HCT116 (cell line): ENCODE results near the gene GLRX. TPM values are rescaled to one million over a fixed set of nuclear protein-coding genes. Genes with fewer than 3 reads are reported as not detected.

Experiments used
- ATAC-seq: fragments of 200-7000 bp; cut with Tn5 transposase; 2 replicates; pipeline ENCODE4 v1.9.1; 2020; ENCODE audit warnings: mild to moderate bottlenecking, moderate library complexity
- BruUV-seq: library from RNA; stranded (reverse); fragments of 400-500 nt; replicated peaks from 2 replicates; lab custom pipeline; 2021; lab: Mats Ljungman, UMichigan
- CTCF ChIA-PET: fragments of 300-600 bp; sonication (Branson Sonifier 250); formaldehyde crosslinking; loops from one replicate; lab custom pipeline; 2021; ENCODE audit warnings: antibody characterized with exemption; lab: Charles Lee
- POLR2A ChIA-PET: fragments of 300-600, 350-600 bp; sonication (Branson Sonifier 250); formaldehyde crosslinking; loops from one replicate; lab custom pipeline; 2021; ENCODE audit warnings: antibody characterized with exemption; lab: Charles Lee
- RAD21 ChIA-PET, 2 experiments: fragments of 300-600 bp; sonication (Branson Sonifier 250); formaldehyde crosslinking; loops; one replicate each; lab custom pipeline; 2023; ENCODE audit warnings: low total read pairs in 2 of 2; ENCODE audit not compliant: uncharacterized antibody in 2 of 2, unreplicated experiment in 2 of 2, low non-redundant PET in 1 of 2; lab: Charles Lee
- DNase-seq: peaks from one replicate; pipeline ENCODE4 v3.0.0-alpha.2; 2010; ENCODE audit warnings: low read depth, low spot score
- H2AFZ ChIP-seq: fragments of 200-600 bp; shearing (Covaris generic), sonication (generic); 2 replicates; pipeline ENCODE4 v1.6.1; 2017; ENCODE audit warnings: low read depth, mixed run types, mixed read lengths, antibody characterized with exemption, low read length; ENCODE audit not compliant: poor library complexity, severe bottlenecking
- H3K27ac ChIP-seq: 2 replicates; pipeline ENCODE4 v1.5.1; 2012; ENCODE audit warnings: low read depth, low read length
- H3K27me3 ChIP-seq: fragments of 200-600 bp; sonication (generic); 2 replicates; pipeline ENCODE4 v1.6.1; 2016; ENCODE audit warnings: mixed run types, low read length, mixed read lengths; ENCODE audit not compliant: insufficient read depth
- H3K36me3 ChIP-seq, 2 experiments: fragments of 200-500 bp in 1 of 2; fragments of 200-600 bp in 1 of 2; sonication (Bioruptor generic) in 1 of 2; sonication (generic) in 1 of 2; 2 replicates each; pipeline versions ENCODE4 v1.5.1 to v1.6.1; 2014 to 2016; ENCODE audit warnings: low read length in 2 of 2, inconsistent platforms in 1 of 2, mixed read lengths in 1 of 2, mixed run types in 1 of 2; ENCODE audit not compliant: insufficient read depth in 2 of 2, control insufficient read depth in 1 of 2
- H3K4me1 ChIP-seq, 2 experiments: fragments of 200-600 bp in 1 of 2; sonication (generic) in 1 of 2; 2 replicates each; pipeline versions ENCODE4 v1.5.1 to v1.6.1; 2012 to 2017; ENCODE audit warnings: low read length in 2 of 2, inconsistent platforms in 1 of 2, mild to moderate bottlenecking in 1 of 2, mixed read lengths in 1 of 2, mixed run types in 1 of 2, moderate library complexity in 1 of 2; ENCODE audit not compliant: insufficient read depth in 2 of 2, control insufficient read depth in 1 of 2
- H3K4me2 ChIP-seq: fragments of 200-600 bp; sonication (generic); 2 replicates; pipeline ENCODE4 v1.6.1; 2017; ENCODE audit warnings: mixed run types, low read length, mixed read lengths
- H3K4me3 ChIP-seq, 2 experiments: fragments of 200-600 bp in 1 of 2; sonication (generic) in 1 of 2; replicated peaks in 1 of 2; 2 replicates each; pipeline ENCODE4 v1.5.1; 2011 to 2016; ENCODE audit warnings: low read length in 2 of 2, control low read depth in 1 of 2, low read depth in 1 of 2, mild to moderate bottlenecking in 1 of 2, mixed read lengths in 1 of 2, mixed run types in 1 of 2
- H3K79me2 ChIP-seq: fragments of 200-600 bp; sonication (generic); 2 replicates; pipeline ENCODE4 v1.6.1; 2017; ENCODE audit warnings: mild to moderate bottlenecking, mixed run types, low read length, moderate library complexity, mixed read lengths; ENCODE audit not compliant: insufficient read depth
- H3K9ac ChIP-seq: fragments of 200-600 bp; sonication (generic); 2 replicates; pipeline ENCODE4 v1.6.1; 2016; ENCODE audit warnings: low read length, mixed read lengths
- H3K9me2 ChIP-seq: fragments of 200-600 bp; sonication (generic), shearing (Covaris generic); 2 replicates; pipeline ENCODE4 v1.6.1; 2017; ENCODE audit warnings: mixed run types, mild to moderate bottlenecking, moderate library complexity; ENCODE audit not compliant: insufficient read depth
- H3K9me3 ChIP-seq, 2 experiments: fragments of 200-500 bp in 1 of 2; fragments of 200-600 bp in 1 of 2; sonication (Bioruptor generic) in 1 of 2; sonication (generic) in 1 of 2; 2 replicates each; pipeline ENCODE4 v1.6.1; 2014 to 2017; ENCODE audit warnings: low read length in 2 of 2, mixed read lengths in 2 of 2, inconsistent platforms in 1 of 2, low read depth in 1 of 2, mild to moderate bottlenecking in 1 of 2, mixed run types in 1 of 2, moderate library complexity in 1 of 2; ENCODE audit not compliant: control insufficient read depth in 1 of 2, insufficient read depth in 1 of 2
- H4K20me1 ChIP-seq: fragments of 200-600 bp; sonication (generic), shearing (Covaris generic); 2 replicates; pipeline ENCODE4 v1.6.1; 2017; ENCODE audit warnings: mixed run types, mild to moderate bottlenecking, moderate library complexity; ENCODE audit not compliant: insufficient read depth
- CBX3 ChIP-seq: IDR thresholded peaks from 2 replicates; pipeline ENCODE4 v1.6.1; 2012; ENCODE audit warnings: low read depth
- CEBPB ChIP-seq: IDR thresholded peaks from 2 replicates; pipeline ENCODE4 v1.6.1; 2012; ENCODE audit warnings: low read depth
- ELF1 ChIP-seq: IDR thresholded peaks from 2 replicates; pipeline ENCODE4 v1.6.1; 2012; ENCODE audit warnings: low read depth, borderline replicate concordance
- EZH2phosphoT487 ChIP-seq: fragments of 200-600 bp; IDR thresholded peaks from 2 replicates; pipeline ENCODE4 v1.6.1; 2018; ENCODE audit warnings: antibody characterized with exemption, borderline replicate concordance
- FOSL1 ChIP-seq: IDR thresholded peaks from 2 replicates; pipeline ENCODE4 v1.6.1; 2012; ENCODE audit warnings: low read depth
- POLR2A ChIP-seq: IDR thresholded peaks from 2 replicates; pipeline ENCODE4 v1.7.0; 2011; ENCODE audit warnings: borderline replicate concordance; ENCODE audit not compliant: insufficient read depth, insufficient read length; ENCODE audit errors: extremely low read depth
- POLR2AphosphoS5 ChIP-seq: IDR thresholded peaks from 2 replicates; pipeline ENCODE4 v1.6.1; 2011; ENCODE audit warnings: mild to moderate bottlenecking, low read depth, low read length, moderate library complexity
- RAD21 ChIP-seq: IDR thresholded peaks from 2 replicates; pipeline ENCODE4 v1.6.1; 2012; ENCODE audit warnings: low read depth, mild to moderate bottlenecking
- SIN3A ChIP-seq: IDR thresholded peaks from 2 replicates; pipeline ENCODE4 v1.6.1; 2012; ENCODE audit warnings: low read depth
- SP1 ChIP-seq: IDR thresholded peaks from 2 replicates; pipeline ENCODE4 v1.6.1; 2012; ENCODE audit warnings: low read depth
- TCF7L2 ChIP-seq: IDR thresholded peaks from 2 replicates; pipeline ENCODE4 v1.7.0; 2011; ENCODE audit warnings: borderline replicate concordance, inconsistent platforms; ENCODE audit not compliant: insufficient read depth, insufficient read length; ENCODE audit errors: extremely low read depth
- ZNF274 ChIP-seq: fragments of 200-500 bp; sonication (Bioruptor generic); IDR thresholded peaks from 2 replicates; pipeline ENCODE4 v1.6.1; 2014; ENCODE audit warnings: mild to moderate bottlenecking, low read depth, low read length, inconsistent platforms
- intact Hi-C: fragments of 100-400 bp; cut with micrococcal nuclease; formaldehyde crosslinking; loops from 2 replicates; pipeline ENCODE4 v1.10.0; 2022
- total RNA-seq: library from RNA; stranded (reverse); gene quantifications from one replicate; pipeline ENCODE4 v1.2.1, GENCODE V29; 2021; ENCODE audit not compliant: unreplicated experiment
- TF ChIP-seq, protein P1 (sequence below): IDR thresholded peaks from 2 replicates; pipeline ENCODE4 v1.6.1; 2011; ENCODE audit warnings: mild to moderate bottlenecking, low read length, moderate library complexity; ENCODE audit not compliant: insufficient replicate concordance; ENCODE audit errors: extremely low read depth

The GLRX gene
- total RNA-seq, 1 experiment from 2014 or later, result 29.3 TPM

- CTCF ChIA-PET, result no interaction called here
- POLR2A ChIA-PET, result no interaction called here
- H3K27ac ChIP-seq, result no peak overlapping the region
- H3K9me3 ChIP-seq, result no peaks in the 10 kb centered on the region
- H3K9me2 ChIP-seq, result no peaks in the 10 kb centered on the region
- no peak for TF ChIP-seq RAD21
- TF ChIP-seq FOSL1, result no peak
- TF ChIP-seq SP1, result no peak
- TF ChIP-seq CBX3, result no peak
- no peak for TF ChIP-seq EZH2phosphoT487
- TF ChIP-seq SIN3A, result no peak
- no peak for TF ChIP-seq ZNF274
- TF ChIP-seq, protein P1, sequence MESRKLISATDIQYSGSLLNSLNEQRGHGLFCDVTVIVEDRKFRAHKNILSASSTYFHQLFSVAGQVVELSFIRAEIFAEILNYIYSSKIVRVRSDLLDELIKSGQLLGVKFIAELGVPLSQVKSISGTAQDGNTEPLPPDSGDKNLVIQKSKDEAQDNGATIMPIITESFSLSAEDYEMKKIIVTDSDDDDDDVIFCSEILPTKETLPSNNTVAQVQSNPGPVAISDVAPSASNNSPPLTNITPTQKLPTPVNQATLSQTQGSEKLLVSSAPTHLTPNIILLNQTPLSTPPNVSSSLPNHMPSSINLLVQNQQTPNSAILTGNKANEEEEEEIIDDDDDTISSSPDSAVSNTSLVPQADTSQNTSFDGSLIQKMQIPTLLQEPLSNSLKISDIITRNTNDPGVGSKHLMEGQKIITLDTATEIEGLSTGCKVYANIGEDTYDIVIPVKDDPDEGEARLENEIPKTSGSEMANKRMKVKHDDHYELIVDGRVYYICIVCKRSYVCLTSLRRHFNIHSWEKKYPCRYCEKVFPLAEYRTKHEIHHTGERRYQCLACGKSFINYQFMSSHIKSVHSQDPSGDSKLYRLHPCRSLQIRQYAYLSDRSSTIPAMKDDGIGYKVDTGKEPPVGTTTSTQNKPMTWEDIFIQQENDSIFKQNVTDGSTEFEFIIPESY, result no peak
- TF ChIP-seq POLR2AphosphoS5, result no peak
- no peak for TF ChIP-seq CEBPB
- no peak for TF ChIP-seq POLR2A
- no peak for TF ChIP-seq TCF7L2
- TF ChIP-seq ELF1, result no peak
- H3K4me3 ChIP-seq, result no peak overlapping the region
- H3K9ac ChIP-seq, result no peak overlapping the region
- intact Hi-C loops, result no loop called here
- no peaks in the 10 kb centered on the region for H3K27me3 ChIP-seq
- H4K20me1 ChIP-seq, result no peaks in the 10 kb centered on the region
- H3K4me2 ChIP-seq, result no peak overlapping the region
- H2AFZ ChIP-seq, result no peak overlapping the region
- no peaks in the 10 kb centered on the region for H3K36me3 ChIP-seq
- RAD21 ChIA-PET, result no interaction called here
- no peaks in the 10 kb centered on the region; a peak in 1 of 4 replicates for H3K4me1 ChIP-seq
- no peaks in the 10 kb centered on the region for H3K79me2 ChIP-seq
- ATAC-seq (no peak), DNase-seq (no peak)
- no TSS peak for BruUV-seq
Measured at GRCh38 chr5:95835682-95836385, 13.3 kb upstream of the GLRX start.
